ENCODE results near the gene ADGRG7.

Gene ADGRG7

DNA sequence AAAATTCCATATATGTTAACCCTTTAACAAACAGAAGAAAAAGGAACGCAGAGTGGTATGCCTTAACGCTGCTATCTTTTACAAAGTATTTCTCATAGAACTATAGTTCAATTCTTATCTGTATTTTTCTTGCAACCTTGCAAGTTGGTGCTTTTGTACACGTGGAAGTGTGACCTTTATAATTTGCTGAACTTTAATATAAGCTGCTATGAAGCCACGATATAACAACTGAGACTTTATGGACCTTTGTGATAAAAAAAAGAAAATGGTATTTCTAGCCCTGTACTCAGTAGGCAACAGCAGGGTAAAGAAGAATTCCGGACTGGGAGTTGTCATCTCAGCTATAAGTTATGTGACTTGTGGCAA, 93.6 kb downstream of the ADGRG7 start:
- DNase-seq: no peak

DNA sequence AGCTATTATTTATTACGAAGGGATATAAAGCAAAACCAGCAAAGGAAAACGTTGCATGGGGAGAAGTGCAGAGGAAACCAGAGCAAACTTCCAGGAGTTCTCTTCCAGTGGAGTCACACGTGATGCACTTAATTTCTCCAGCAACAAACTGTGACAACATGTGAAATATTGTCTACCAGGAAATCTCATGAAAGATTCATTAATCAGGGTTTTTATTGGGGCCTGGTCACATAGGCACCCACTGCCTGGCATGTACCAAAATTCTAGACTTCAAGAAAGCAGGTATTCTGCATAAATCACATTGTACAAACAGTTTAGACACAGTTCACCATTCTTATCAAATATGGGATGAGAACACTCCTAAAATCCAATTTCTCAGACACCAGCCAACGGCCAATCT, 94.5 kb downstream of the ADGRG7 start:
- DNase-seq: no peak

DNA sequence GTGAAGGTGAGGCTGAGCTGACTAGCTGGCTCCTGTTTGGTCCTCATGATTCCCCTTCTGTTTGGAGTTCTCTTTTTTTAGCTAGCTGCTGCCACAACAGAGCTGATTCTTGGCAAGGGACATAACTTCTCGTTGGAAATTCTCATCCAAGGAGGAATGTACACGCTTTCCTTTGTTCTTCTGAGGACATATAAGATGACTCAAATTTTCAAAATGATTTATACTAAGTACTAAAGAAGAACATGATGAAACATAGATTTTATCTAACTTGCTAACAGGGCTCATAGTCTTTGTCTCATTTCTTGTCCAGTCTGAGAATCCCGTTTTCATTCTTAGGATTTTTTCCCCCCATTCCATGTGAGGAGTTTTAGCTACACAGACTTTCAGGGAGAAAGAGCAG, 97.0 kb downstream of the ADGRG7 start:
- no peak for DNase-seq

DNA sequence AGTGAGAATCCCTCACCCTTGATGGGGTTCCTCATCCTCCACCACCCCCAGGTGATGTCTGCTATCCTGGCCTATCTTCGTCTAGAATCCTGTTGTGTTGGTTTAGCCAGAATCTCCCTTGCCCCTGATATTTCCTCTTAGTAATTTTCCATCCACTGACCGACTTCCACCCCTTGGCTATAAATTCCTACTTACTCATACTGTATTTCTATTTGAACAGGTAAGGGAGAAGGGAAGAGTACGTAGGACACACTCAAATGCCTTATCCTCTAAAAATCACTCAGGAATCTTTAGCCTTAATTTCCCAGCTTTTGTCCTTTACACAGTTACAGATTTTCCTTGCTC, 99.2 kb downstream of the ADGRG7 start:
- no peak for DNase-seq

DNA sequence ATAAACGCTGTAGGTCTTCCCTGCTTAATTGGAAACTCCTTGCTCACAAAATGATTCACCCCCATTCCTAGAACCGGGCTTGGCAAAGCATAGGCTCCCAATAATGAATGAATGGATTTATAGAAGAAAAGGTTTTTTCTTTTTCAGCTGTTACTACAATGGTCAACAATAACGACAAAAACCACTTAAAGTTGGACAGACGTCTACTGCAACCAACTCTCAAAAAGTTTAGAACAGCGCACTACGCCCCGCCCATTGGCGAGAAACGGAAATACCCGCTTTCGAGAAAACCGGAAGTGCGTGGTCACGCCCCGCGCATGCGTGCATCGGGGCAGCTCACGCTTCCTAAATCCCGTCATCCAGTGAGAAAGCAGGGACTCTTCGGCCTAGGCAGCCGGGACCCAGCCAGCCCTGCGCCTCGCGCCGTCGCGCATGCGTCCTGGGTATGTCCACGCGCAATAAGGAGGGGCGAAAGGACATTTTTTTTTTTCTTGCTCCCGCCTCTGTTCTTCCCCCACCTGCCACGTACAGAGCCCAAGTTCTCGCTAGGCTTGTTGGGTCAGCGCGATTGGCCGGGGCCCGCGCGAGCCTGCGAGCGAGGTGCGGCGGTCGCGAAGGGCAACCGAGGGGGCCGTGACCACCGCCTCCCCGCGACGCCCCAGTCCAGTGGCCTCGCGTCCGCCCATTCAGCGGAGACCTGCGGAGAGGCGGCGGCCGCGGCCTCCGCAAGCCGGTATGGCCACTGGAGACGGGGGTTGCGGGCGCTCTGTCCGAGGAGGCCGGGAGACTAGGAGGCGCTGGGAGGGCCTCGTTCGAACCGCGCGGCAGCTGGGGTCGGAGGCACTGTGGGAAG, 99.8 kb downstream of the ADGRG7 start, which contains the start of gene TFG:
TSS of gene TFG (plus strand) at position 506 of the 853 bp plus-strand sequence. CDS start 4,192 bp downstream, outside the sequence.
- peak; percentile 96 for DNase-seq

DNA sequence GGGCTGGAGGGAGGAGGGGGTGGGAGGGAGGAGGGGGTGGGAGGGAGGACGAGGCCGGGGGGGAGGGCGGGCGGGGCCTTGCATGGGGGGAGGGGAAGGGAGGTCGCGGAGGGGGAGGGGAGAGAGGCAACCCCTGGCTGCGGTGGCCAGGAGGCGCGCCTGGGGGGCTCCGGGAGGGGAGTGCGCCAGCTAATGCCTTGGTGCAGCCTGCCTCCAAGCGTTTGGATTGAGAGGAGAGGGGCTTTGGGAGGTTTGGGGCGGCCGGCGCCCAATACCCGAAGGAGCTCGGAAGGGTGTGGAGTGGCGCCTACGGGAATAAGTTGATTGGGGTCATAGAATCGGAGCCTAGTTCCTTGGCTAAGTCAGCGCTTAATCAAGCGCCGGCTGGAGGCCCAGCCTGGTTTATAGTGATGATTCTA, 100.5 kb downstream of the ADGRG7 start:
- DNase-seq: peak; percentile 75

DNA sequence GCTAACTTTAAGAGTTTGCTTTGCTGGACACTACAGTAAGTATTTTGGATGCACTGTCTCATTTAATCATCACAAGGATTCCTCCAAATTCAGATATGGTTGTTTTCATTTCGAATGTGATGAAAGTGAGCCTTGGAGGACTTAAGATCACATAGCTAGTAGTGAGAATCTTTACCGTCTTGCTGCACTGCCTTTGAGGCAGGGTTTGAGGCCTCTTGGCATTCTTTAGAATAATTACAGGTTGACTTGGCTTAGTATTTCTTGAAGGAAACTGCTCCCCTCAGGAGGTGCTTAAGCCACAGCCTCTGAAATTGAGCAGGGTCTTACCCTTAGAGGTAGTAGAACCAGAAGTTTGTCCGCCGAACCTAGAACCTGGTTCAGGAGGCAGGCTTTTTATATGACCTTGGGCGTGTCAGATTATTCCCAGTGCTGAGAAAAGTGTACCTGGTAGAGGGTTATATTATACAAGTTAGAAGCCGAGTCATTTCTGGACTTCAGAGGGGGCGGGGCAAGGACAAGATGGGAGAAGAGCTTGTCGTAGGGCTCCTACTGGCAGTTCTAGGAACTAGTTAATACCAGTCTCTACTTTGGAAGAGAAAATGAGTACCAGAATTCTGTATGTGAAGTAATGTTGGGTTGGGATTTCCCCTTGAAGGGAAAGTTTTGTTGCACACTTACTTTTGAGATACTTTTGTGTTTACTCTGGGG, 101.0 kb downstream of the ADGRG7 start:
- no peak for DNase-seq

DNA sequence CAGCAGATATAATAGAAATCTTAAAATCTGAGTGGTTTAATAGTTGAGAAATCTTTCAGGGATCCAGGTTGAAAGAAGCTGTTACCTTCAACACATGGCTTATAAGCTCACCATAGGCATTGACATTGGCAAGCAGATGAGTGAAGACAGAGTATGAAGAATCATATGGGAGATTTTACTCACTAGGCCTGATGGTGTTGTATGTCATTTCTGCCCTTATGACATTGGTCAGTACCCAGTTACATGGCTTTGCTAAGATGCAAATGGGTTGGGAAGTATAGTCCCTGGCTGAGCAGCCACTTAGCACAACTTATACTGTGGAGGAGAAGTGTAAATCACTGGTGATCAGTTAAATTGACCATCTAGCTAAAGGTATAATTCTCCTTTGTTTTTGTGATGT, 105.8 kb downstream of the ADGRG7 start:
- DNase-seq: no peak

DNA sequence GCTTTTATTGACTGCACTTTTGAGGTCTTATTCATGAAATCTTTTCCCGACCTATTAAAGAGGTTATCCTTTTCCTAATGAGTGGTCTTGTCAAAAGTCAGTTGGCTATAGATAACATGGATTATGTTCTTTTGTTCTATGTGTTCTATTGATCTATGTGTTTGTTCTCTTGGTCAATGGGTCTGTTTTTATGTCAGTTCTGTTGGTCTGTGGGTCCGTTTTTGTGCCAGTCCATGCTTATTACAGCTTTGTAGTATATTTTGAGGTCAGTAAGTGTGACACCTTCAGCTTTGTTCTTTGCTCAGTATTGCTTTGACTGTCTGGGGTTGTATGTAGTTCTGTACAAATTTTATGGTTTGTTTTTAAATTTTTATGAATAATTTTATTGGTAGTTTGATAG, 107.7 kb downstream of the ADGRG7 start:
- DNase-seq: no peak

DNA sequence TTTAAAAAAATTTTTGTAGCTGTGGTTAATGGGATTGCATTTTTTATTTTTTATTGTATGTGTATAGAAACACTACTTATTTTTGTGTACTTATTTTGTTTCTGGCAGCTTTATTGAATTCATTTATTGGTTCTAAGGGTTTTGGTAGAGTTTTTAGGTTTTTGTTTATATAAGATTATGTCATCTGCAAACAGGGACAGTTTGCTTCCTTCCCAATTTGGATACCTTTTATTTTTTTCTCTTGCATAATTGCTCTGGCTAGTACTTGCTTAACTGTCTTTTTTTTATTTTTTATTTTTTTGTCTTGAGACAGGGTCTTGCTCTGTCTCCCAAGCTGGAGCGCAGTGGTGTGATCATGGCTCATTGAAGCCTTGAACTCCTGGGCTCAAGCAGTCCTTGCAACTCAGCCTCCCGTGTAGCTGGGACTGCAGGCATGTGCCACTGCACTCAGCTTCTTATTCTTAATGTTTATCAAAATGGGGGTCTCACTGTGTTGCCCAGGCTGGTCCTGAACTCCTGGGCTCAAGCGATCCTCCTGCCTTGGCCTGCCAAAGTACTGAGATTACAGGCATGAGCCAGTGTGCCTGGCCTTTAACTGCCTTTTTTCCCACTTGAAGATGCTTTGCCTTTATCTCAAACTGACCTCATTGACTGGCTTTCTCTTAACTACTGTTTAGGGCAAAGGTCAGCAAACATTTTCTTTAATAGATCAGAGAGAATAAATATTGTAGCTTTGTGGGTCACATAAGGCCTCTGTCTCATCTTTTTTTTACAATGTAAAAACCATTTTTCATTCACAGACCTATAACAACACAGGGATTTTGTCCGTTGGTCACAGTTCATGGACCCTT, 108.5 kb downstream of the ADGRG7 start:
- no peak for DNase-seq

DNA sequence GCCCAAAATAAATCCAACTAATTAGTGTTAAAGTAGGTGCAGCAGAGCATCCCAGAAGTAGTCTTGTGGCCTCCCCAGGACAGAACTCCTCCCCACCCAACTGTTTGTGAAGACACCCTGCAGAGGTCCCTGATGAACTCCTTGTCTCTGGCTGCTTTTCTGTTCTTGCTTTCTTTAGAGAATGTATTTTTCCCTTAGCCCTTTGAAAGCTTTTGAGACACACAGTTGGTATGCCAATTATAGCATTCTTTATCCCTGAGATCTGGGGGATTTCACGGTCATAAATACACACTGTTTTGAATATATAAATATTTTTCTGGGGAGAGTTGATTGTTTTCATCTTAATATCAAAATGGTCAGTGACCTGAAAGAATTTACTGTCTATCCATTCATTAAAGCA, 109.7 kb downstream of the ADGRG7 start:
- peak; percentile 21 for DNase-seq

DNA sequence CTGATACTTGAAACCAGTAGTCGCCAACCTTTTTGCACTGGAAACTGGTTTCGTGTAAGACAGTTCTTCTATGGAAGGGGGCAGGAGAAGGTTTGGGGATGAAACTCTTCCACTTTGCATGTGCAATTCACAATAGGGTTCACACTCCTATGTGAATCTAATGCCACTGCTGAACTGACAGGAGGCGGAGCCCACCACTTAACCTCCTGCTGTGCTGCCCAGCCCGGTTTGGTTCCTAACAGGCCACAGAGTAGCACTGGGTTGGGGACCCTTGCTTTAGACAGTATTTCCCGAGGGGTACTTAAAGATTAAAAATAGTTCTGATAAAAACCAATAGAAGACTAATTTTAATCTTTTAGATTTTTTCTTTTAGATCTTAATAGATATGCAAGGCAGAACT, 111.0 kb downstream of the ADGRG7 start:
- DNase-seq: peak; percentile 30

DNA sequence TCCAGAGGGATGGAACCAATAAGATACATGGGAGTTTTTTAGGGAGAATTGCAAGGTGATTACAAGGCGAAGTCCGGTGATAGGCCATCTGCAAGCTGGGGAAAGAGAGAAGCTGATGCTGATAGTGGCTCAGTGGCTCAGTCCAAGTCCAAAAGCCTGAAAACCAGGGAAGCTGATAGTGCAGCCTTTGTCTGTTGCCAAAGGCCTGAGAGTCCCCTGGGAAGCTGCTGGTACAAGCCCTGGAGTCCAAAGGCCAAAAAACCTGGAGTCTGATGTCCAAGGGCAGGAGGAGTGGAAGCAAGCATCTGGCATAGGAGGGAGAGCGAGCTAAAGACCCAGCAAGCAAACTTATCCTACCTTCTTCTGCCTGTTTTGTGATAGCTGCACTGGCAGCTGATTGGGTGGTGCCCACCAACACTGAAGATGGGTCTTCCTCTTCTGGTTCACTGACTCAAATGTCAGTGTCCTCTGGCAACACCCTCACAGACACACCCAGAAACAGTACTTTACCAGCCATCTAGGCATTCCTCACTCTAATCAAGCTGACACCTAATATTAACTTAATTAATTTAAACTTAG, 116.6 kb downstream of the ADGRG7 start:
- DNase-seq: no peak

DNA sequence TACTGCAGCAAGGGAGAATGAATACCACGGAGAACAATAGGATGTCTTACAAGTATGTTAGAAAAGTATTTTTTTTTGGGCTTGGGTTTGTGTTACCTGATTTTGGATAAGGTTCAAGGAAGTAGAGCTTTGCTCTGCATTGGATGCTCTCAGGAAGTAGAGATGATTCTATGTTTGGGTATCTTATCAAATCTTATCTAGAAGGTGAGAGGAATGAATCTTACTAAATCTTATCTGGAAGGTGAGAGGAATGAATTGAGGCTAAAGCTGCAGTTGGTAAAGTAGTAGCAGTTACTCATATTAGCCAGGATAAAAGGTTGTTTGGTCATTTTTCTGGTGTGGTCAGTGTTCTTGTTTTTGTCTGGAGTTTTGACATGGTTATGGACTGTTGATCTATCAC, 117.3 kb downstream of the ADGRG7 start:
- no peak for DNase-seq

DNA sequence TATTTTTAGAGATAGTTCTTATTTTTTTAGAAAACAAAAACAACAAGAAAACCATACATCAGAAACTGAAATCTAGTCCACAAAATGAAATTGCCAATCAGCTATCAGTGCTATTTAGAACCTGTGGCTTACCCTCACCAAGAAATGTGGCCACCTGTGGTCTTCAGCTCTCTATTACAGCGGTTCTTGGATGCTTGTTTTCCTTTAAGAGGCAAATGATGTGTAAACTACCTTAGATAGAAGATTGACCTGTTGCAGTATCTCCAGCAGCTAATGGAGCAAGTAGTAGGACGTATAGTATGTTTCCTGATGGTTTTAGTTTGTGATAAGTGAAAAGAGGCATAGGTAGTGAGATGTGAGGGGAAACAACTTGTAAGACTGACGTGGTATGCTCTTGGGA, 121.1 kb downstream of the ADGRG7 start:
- no peak for DNase-seq

DNA sequence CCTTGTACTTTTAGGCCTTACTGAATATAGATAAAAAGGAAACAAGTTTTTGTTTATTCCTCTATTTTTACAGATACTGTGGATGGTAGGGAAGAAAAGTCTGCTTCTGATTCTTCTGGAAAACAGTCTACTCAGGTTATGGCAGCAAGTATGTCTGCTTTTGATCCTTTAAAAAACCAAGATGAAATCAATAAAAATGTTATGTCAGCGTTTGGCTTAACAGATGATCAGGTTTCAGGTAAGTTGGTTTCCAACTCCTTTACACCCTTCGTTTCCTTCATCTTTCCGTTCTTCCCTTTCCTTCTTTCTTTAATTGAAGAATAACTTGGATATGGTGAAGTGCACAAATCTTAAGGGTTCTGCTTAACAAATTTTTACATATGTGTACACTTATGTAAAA, 123.0 kb downstream of the ADGRG7 start:
- DNase-seq: no peak

DNA sequence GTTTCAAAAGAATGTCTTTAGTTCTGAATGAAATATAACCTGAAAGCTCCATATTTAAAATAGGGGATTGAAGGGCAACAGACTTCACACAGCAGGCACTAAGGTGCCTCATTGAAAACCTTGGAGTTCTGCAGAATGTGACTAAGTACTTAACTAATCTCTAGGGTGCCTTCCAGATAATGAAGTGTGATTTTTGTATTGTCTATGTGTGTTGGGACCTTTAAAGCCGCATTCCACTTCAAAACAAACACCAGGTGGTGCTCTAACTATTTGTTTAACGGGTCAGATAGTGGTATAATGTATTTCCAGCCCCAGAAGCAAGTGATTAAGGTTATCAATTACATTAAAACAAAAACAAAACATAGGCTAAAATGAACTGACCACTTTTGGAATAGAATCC, 127.9 kb downstream of the ADGRG7 start:
- no peak for DNase-seq

DNA sequence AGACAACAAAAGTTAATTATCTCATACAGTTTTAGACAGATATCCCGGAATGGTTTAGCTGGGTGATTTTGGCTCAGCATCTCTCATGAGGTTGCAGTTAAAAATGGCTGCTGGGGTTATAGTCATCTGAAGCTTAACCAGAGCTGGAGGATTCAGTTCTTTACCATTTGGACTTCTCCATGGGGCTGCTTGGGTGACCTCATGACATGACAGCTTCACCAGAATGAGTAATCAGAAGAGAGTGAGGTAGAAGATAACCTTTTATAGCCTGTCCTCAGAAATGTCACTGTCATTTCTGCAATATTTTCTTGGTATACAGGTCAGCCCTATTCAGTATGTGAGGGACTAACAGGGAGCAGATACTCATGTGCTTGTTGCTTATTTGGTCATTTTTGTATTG, 130.8 kb downstream of the ADGRG7 start:
- no peak for DNase-seq

DNA sequence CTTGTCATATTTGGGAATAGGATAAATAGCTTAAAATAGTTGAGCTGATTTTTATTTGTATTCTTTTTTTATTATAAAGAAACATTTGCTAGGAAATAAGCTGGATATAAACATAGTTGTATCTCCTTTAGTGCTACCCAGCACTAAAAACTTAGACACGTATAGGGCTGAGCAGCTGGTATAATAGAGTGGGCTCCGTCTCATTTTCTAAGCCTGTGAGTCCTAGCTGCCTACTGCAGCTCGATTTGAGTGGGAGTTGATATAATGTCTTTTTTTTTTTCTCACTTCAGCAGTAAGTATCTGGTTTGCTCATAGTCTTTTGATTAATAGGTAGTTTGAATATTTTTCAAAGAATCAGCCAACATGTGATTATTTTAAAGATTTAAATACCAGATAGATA, 134.1 kb downstream of the ADGRG7 start:
- no peak for DNase-seq

DNA sequence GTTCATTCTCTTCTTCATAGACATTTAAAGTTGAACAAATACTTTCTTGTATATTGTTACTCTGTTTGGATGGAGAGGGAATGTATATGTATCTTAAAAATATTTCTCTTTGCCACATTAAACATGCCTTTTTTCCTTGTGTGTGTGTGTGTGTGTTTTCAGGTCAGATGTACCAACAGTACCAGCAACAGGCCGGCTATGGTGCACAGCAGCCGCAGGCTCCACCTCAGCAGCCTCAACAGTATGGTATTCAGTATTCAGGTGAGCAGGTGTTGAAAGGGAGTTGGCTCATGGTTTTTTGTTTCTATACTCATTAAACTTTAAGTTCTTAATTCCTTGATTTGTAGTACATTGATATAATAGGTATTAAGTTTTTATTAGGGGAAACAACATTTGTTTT, 135.3 kb downstream of the ADGRG7 start:
- DNase-seq: no peak

Measured in retina (tissue), 1 donor.